Kidney epithelial cell (primary cell): ENCODE data around the gene ADARB1. TPM values are rescaled to one million over a fixed set of nuclear protein-coding genes. Genes with fewer than 3 reads are reported as not detected.

Experiments
- DNase-seq: peaks from one replicate; pipeline ENCODE4 v3.0.0-alpha.2; 2010; ENCODE audit warnings: low read depth
- H3K27me3 ChIP-seq: 2 replicates; pipeline ENCODE4 v1.6.0; 2011; ENCODE audit warnings: low read length; ENCODE audit not compliant: control insufficient read depth, insufficient read depth
- H3K36me3 ChIP-seq: 2 replicates; pipeline ENCODE4 v1.5.1; 2011; ENCODE audit warnings: low read length; ENCODE audit not compliant: control insufficient read depth, insufficient read depth
- H3K4me3 ChIP-seq: 2 replicates; pipeline ENCODE4 v1.5.1; 2011; ENCODE audit warnings: low read depth, mild to moderate bottlenecking, control low read depth, low read length
- total RNA-seq: library from RNA; depleted of rRNA; stranded (reverse); fragments of >200 nt; gene quantifications from 2 replicates; pipeline ENCODE4 v1.2.3, GENCODE V29; 2015
- TF ChIP-seq, protein P1 (sequence below): IDR thresholded peaks from 2 replicates; pipeline ENCODE4 v1.5.1; 2011; ENCODE audit warnings: mild to moderate bottlenecking, moderate library complexity, low read length, control low read depth, inconsistent platforms; ENCODE audit not compliant: insufficient read depth, poor library complexity, severe bottlenecking

Gene ADARB1
- total RNA-seq, 1 donor from 2014 or later = 6.9 TPM

DNA sequence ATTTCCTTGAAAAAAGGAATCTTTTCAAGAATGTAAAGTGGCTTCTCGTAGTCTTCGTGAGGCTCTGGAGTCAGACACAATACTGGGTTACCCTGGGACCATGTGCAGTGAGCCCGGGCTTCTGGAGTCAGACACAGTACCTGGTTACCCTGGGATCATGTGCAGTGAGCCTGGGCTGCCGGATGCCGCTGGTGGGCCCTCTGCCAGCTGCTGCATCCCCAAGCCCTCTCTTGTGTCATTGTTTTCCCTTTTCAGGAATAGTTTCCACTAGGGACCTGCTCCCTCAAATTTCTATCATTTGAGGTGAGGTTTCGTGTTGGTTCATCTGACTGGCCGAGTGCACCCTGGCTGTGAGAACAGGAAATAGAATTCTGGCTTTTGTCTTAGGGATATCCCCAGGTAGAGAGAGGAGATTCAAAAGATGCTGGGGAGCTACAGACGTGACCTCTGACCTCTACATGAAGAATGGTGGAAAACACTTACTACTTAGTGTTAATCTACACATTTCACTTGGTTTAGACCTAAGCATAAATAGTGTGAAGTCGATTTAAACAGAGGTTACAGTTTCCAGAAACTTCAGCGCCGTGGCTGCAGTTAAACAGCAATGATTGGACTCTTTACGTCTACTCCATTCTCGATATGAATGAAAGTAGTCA lies 10.6 kb downstream of the ADARB1 start:
- H3K36me3 ChIP-seq = no peaks in the 10 kb centered on the region
- H3K27me3 ChIP-seq = no peaks in the 10 kb centered on the region
- no peak for DNase-seq
- no peak overlapping the region for H3K4me3 ChIP-seq
- TF ChIP-seq, protein P1, sequence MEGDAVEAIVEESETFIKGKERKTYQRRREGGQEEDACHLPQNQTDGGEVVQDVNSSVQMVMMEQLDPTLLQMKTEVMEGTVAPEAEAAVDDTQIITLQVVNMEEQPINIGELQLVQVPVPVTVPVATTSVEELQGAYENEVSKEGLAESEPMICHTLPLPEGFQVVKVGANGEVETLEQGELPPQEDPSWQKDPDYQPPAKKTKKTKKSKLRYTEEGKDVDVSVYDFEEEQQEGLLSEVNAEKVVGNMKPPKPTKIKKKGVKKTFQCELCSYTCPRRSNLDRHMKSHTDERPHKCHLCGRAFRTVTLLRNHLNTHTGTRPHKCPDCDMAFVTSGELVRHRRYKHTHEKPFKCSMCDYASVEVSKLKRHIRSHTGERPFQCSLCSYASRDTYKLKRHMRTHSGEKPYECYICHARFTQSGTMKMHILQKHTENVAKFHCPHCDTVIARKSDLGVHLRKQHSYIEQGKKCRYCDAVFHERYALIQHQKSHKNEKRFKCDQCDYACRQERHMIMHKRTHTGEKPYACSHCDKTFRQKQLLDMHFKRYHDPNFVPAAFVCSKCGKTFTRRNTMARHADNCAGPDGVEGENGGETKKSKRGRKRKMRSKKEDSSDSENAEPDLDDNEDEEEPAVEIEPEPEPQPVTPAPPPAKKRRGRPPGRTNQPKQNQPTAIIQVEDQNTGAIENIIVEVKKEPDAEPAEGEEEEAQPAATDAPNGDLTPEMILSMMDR = no peak

DNA sequence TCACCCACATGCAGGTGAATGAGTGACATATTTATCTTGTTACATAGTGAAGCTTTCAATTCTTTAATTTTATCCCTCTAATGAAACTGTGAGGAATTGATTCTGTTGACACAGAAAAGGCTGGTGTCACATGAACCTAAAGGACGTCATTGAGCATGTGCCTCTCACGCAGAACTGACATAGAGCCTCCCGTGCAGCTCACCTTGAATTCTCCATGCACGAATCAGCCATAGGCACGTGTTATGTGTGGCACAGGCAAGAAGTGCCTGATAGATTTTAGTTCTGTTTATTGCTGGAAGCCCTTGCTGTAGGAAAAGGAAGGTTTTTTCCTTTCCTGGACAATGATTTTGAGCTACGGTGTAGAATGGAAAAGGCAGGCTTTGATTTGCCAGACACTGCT lies 11.3 kb downstream of the ADARB1 start:
- H3K36me3 ChIP-seq = no peaks in the 10 kb centered on the region
- TF ChIP-seq, protein P1 = no peak
- no peaks in the 10 kb centered on the region for H3K27me3 ChIP-seq
- no peak overlapping the region for H3K4me3 ChIP-seq
- no peak for DNase-seq

DNA sequence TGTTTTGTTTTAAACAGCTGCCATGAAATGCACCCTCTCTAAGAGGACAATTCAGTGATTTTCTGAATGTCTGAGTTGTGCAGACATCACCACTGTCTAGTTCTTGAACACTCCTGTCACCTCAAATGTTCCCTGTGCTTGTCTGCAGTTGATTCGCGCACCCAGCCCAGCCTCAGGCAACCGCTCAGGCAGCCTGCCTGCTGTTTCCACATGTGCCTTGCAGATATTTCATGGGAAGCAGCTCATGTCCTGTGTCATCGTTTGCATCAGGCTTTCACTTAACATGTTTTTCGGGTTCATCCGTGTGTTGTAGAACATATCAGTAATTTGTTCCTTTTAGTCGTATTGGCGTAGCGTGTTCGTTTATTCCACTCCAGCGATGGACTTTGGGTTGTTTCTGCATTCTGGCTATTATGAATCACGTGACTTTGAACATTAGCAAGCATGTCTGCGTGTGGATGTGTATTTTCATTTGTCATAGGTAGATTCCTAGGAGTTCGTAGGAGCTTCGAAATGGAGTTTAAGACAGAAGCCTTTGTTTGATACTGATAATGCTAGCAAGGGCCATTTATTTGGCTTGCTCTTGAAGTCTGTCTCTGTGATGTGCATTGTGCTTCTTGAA lies 12.1 kb downstream of the ADARB1 start:
- no peak for DNase-seq
- H3K36me3 ChIP-seq = no peaks in the 10 kb centered on the region
- H3K27me3 ChIP-seq = no peaks in the 10 kb centered on the region
- TF ChIP-seq, protein P1 = no peak
- no peak overlapping the region for H3K4me3 ChIP-seq

DNA sequence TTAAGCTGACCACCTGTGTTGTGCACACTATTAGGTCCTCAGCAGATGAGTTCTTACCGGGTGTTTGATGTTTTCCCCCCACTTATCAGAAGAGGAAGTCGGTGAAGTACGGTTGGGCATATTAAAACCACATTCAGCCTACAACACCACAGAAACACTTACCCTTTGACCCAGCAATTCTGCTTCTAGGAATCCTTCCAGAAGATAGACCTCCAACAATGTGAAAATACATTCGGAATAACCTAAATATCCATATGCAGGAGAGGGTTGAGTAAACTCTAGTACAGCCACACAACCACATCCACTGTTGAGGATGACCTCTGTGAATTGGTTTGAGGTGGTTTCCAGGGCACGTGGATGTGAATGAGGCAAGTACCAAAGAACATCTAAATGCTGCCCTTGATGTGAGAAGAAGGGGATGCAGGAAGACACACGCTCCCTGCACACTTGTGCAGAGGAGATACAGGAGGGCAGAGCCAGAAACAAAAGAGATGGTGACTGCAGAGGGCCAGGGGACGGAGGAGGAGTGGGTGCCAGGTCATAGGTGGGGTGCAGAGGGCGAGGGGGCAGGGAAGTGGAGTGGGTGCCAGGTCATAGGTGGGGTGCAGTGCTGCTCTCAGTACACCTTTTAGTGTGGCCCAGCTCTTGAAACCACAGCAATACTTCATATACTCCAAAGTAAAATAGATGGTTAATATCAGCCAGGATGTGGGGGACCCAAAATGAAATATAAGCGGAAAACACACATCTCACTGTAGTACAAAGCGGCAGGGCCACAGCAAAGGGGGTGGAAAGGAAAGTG lies 12.8 kb downstream of the ADARB1 start:
- no peaks in the 10 kb centered on the region for H3K27me3 ChIP-seq
- no peaks in the 10 kb centered on the region for H3K36me3 ChIP-seq
- TF ChIP-seq, protein P1 = no peak
- no peak overlapping the region for H3K4me3 ChIP-seq
- no peak for DNase-seq

DNA sequence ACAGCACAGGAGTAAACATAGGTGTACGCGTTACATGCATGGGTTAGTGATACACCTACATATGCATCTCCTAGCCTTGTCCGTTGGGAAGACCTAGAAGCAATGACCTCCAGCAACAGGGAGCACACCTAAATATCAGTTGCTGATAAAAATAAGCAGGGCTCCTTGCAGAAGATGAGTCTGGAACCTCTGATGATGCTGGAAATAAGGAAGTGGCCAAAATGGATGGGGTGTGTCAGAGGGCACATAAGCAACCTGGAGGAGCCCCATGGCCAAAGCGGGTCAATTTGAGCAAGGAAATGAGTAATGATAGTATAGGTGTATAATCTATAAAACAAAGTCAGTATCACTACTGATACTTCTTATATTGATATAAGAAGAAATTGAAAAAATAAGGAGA lies 13.7 kb downstream of the ADARB1 start:
- Histone ChIP-seq H3K27me3 (no peaks in the 10 kb centered on the region), H3K36me3 (no peaks in the 10 kb centered on the region), H3K4me3 (no peak overlapping the region)
- no peak for DNase-seq
- TF ChIP-seq, protein P1 = no peak
